Measurements from ENCODE around the gene CCDC154. TPM values are rescaled to one million over a fixed set of nuclear protein-coding genes. Genes with fewer than 3 reads are reported as not detected.

Gene CCDC154
- total and polyA plus RNA-seq, 2 experiments from 2014 or later = 0.49 to 1.5 TPM

- Histone ChIP-seq H3K9me3 (ENCODE audit: low read depth) (no peaks in the 10 kb centered on the region), H3K4me1 (ENCODE audit: low read depth) (no peaks in the 10 kb centered on the region), H3K27me3 (no peaks in the 10 kb centered on the region), H3K4me3 (no peak overlapping the region), H3K27ac (no peak overlapping the region), H3K36me3 (peaks cover 6% of the 10 kb centered on the region)
- TF ChIP-seq CTCF (IDR thresholded peaks at IDR 0.05; ENCODE audit: low read depth, low read length) = no peak
- no peak for DNase-seq (ENCODE audit: low read depth in 1 of 2, low spot score in 1 of 2)
Measured at GRCh38 chr16:1403036-1403435, 41.3 kb downstream of the CCDC154 start.

- no peak for DNase-seq (ENCODE audit: low read depth in 1 of 2, low spot score in 1 of 2)
- Histone ChIP-seq H3K36me3 (peaks cover 6% of the 10 kb centered on the region), H3K27ac (no peak overlapping the region), H3K27me3 (no peaks in the 10 kb centered on the region), H3K4me1 (ENCODE audit: low read depth) (no peaks in the 10 kb centered on the region), H3K9me3 (ENCODE audit: low read depth) (no peaks in the 10 kb centered on the region), H3K4me3 (no peak overlapping the region)
- TF ChIP-seq CTCF (IDR thresholded peaks at IDR 0.05; ENCODE audit: low read depth, low read length) = no peak
Measured at GRCh38 chr16:1401758-1402154, 42.6 kb downstream of the CCDC154 start.

- no peak overlapping the region for H3K27ac ChIP-seq
- no peaks in the 10 kb centered on the region for H3K4me1 ChIP-seq (ENCODE audit: low read depth)
- peaks cover 6% of the 10 kb centered on the region for H3K36me3 ChIP-seq
- no peaks in the 10 kb centered on the region for H3K27me3 ChIP-seq
- H3K9me3 ChIP-seq (ENCODE audit: low read depth) = no peaks in the 10 kb centered on the region
- no peak overlapping the region for H3K4me3 ChIP-seq
- TF ChIP-seq CTCF (IDR thresholded peaks at IDR 0.05; ENCODE audit: low read depth, low read length) = no peak
- no peak for DNase-seq (ENCODE audit: low read depth in 1 of 2, low spot score in 1 of 2)
Measured at GRCh38 chr16:1401061-1401757, 43.1 kb downstream of the CCDC154 start.

- Histone ChIP-seq H3K4me1 (ENCODE audit: low read depth) (no peaks in the 10 kb centered on the region), H3K36me3 (peaks cover 6% of the 10 kb centered on the region), H3K27ac (no peak overlapping the region), H3K27me3 (no peaks in the 10 kb centered on the region), H3K9me3 (ENCODE audit: low read depth) (no peaks in the 10 kb centered on the region), H3K4me3 (no peak overlapping the region)
- no peak for TF ChIP-seq CTCF (IDR thresholded peaks at IDR 0.05; ENCODE audit: low read depth, low read length)
- DNase-seq (ENCODE audit: low read depth in 1 of 2, low spot score in 1 of 2) = no peak
Measured at GRCh38 chr16:1398826-1399581, 45.4 kb downstream of the CCDC154 start.

GRCh38 chr16:1398351-1398750 lies 46.0 kb downstream of the CCDC154 start:
- H3K4me1 ChIP-seq (ENCODE audit: low read depth) = no peaks in the 10 kb centered on the region
- no peaks in the 10 kb centered on the region for H3K27me3 ChIP-seq
- H3K9me3 ChIP-seq (ENCODE audit: low read depth) = no peaks in the 10 kb centered on the region
- H3K4me3 ChIP-seq = no peak overlapping the region
- no peak overlapping the region for H3K27ac ChIP-seq
- TF ChIP-seq CTCF (IDR thresholded peaks at IDR 0.05; ENCODE audit: low read depth, low read length) = no peak
- peaks cover 6% of the 10 kb centered on the region for H3K36me3 ChIP-seq
- DNase-seq (ENCODE audit: low read depth in 1 of 2, low spot score in 1 of 2) = no peak

Measured in cardiac muscle cell (in vitro differentiated cells and primary cell).